Mucosa of descending colon (tissue), 3 donors: Measurements from ENCODE around the gene GID8. TPM values are rescaled to one million over a fixed set of nuclear protein-coding genes. Genes with fewer than 3 reads are reported as not detected.

Experiments
- ATAC-seq: fragments of 200-7000 bp; cut with Tn5 transposase; one replicate; pipeline ENCODE4 v1.9.1; 2020; ENCODE audit warnings: mild to moderate bottlenecking, moderate library complexity
- DNase-seq, 3 donors: peaks; one replicate each; pipeline ENCODE4 v3.0.0-alpha.2; 2020
- H3K36me3 ChIP-seq: fragments of 200-600 bp; one replicate; pipeline ENCODE4 v1.8.0; 2021; ENCODE audit warnings: low read depth, mild to moderate bottlenecking
- H3K4me1 ChIP-seq: fragments of 200-600 bp; one replicate; pipeline ENCODE4 v1.8.0; 2021; ENCODE audit warnings: low read depth, mild to moderate bottlenecking
- H3K4me3 ChIP-seq: fragments of 200-600 bp; one replicate; pipeline ENCODE4 v1.8.0; 2021; ENCODE audit warnings: mild to moderate bottlenecking
- H3K9me3 ChIP-seq: fragments of 200-600 bp; one replicate; pipeline ENCODE4 v1.8.0; 2021; ENCODE audit warnings: mild to moderate bottlenecking
- intact Hi-C, 2 donors: fragments of 100-400 bp; cut with DNase I in 1 of 2; cut with micrococcal nuclease in 1 of 2; formaldehyde crosslinking; loops; one replicate each; pipeline versions ENCODE4 v1.11.0 to v1.11.1; 2022; cut with DNase I, micrococcal nuclease
- total RNA-seq, 3 donors: library from RNA; stranded (reverse); fragmentation: NEBNext Ultra II Directional in 2 of 3; extraction: Animal tissue kit (Norgen Biotek cat#: 25700) in 2 of 3; gene quantifications; one replicate each; pipeline versions ENCODE4 v1.2.1 to v1.2.4, GENCODE V29; 2021 to 2023
- TF ChIP-seq, protein P1 (sequence below): fragments of 200-600 bp; IDR thresholded peaks from one replicate; pipeline ENCODE4 v1.8.0; 2022; ENCODE audit warnings: antibody characterized with exemption, mild to moderate bottlenecking
- donor health status: DM: no; HTN: no; CAD: no; lungs with moderate emphysema.
- donor health status: DM: no; HTN: no; CAD: no.
- donor health status: DM: no; HTN: yes; CAD: no.

Gene GID8
- total RNA-seq, 3 donors from 2014 or later: 32.6 to 37.1 (median 34.2) TPM

DNA sequence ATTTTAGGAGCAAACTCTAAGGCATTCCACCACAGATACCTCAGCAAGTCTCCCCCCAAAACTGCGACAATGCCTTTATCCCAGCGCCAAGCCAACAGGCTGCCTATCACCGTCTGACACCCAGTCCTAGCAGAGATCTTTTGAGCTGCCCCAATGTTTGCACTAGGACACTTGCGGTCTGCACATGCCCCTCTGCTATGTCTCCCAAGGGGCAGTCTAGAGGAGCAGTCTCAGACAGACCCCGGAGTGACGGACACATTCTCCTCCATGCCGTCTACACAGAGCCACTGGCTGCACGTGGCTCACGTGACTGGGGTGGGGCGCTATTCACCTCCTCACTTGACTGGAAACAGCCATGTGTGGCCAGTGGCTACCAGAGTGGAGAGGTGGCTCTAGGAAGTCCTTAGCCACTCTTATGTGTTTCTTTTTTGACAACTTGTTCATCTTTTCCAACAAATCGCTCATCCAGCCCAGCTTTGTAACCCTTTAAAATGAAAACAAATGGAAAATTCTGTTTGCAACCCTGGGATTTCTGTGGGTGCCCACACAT is 27.7 kb upstream of the GID8 start:
- intact Hi-C loops: no loop called here
- Histone ChIP-seq H3K36me3 (peaks cover 42% of the 10 kb centered on the region), H3K9me3 (no peaks in the 10 kb centered on the region), H3K4me3 (no peak overlapping the region), H3K4me1 (peaks cover 11% of the 10 kb centered on the region)
- no peak for DNase-seq
- ATAC-seq: no peak
- TF ChIP-seq, protein P1, sequence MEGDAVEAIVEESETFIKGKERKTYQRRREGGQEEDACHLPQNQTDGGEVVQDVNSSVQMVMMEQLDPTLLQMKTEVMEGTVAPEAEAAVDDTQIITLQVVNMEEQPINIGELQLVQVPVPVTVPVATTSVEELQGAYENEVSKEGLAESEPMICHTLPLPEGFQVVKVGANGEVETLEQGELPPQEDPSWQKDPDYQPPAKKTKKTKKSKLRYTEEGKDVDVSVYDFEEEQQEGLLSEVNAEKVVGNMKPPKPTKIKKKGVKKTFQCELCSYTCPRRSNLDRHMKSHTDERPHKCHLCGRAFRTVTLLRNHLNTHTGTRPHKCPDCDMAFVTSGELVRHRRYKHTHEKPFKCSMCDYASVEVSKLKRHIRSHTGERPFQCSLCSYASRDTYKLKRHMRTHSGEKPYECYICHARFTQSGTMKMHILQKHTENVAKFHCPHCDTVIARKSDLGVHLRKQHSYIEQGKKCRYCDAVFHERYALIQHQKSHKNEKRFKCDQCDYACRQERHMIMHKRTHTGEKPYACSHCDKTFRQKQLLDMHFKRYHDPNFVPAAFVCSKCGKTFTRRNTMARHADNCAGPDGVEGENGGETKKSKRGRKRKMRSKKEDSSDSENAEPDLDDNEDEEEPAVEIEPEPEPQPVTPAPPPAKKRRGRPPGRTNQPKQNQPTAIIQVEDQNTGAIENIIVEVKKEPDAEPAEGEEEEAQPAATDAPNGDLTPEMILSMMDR: no peak

- H3K4me1 ChIP-seq: peaks cover 11% of the 10 kb centered on the region
- H3K9me3 ChIP-seq: no peaks in the 10 kb centered on the region
- no peak for ATAC-seq
- intact Hi-C loops: no loop called here
- peaks cover 36% of the 10 kb centered on the region for H3K36me3 ChIP-seq
- TF ChIP-seq, protein P1: no peak
- DNase-seq: no peak
- H3K4me3 ChIP-seq: no peak overlapping the region
These were observed 27.0 kb upstream of the GID8 start for GRCh38 chr20:62910777-62911497.

GRCh38 chr20:62911701-62912280 is 26.2 kb upstream of the GID8 start:
- intact Hi-C loops: no loop called here
- DNase-seq (no peak), ATAC-seq (no peak)
- peaks cover 28% of the 10 kb centered on the region for H3K36me3 ChIP-seq
- no peaks in the 10 kb centered on the region for H3K9me3 ChIP-seq
- TF ChIP-seq, protein P1: no peak
- peaks cover 13% of the 10 kb centered on the region for H3K4me1 ChIP-seq
- no peak overlapping the region for H3K4me3 ChIP-seq

DNA sequence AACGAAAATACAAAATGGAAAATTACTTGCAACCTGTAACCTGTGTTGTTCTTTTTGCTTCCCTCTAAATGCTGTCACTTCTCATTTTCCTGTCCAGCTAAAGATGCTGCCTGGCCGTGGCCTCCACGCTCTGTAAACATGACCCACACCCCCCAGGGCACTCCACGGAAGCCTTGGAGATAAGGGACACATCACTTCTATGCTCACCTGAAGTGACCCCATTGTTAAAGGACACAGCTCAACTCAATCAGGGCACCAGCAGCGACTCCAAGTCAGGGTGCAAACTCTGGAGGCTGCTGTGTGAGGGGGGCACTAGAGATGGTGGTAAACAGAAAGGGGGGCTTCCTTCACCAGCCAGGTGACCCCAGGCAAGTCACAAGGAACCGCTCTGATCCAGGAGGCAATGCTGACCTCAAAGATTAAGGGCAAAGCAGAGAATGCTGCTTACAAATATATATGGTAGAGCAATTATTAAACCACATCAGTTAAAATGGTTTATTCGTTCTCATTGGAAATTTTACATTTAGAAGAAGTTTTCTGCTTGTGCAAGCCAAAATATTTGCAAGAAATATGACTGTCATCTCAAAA is 24.8 kb upstream of the GID8 start:
- Histone ChIP-seq H3K4me1 (peaks cover 27% of the 10 kb centered on the region), H3K36me3 (peaks cover 15% of the 10 kb centered on the region), H3K4me3 (no peak overlapping the region), H3K9me3 (no peaks in the 10 kb centered on the region)
- TF ChIP-seq, protein P1: no peak
- ATAC-seq: no peak
- intact Hi-C loops: no loop called here
- no peak for DNase-seq

- intact Hi-C loops: no loop called here
- peaks cover 11% of the 10 kb centered on the region for H3K36me3 ChIP-seq
- TF ChIP-seq, protein P1: no peak
- no peak for DNase-seq
- no peak for ATAC-seq
- H3K4me1 ChIP-seq: peaks cover 36% of the 10 kb centered on the region
- no peak overlapping the region for H3K4me3 ChIP-seq
- no peaks in the 10 kb centered on the region for H3K9me3 ChIP-seq
These were observed 23.5 kb upstream of the GID8 start for GRCh38 chr20:62914436-62914835.
